GM18907 (cell line): ENCODE data around the gene SPEF1.

Source experiments
- ATAC-seq: cut with Tn5 transposase; IDR thresholded peaks from one replicate; pipeline ENCODE4 v1.9.1; 2021; ENCODE audit warnings: mild to moderate bottlenecking, moderate library complexity; ENCODE audit not compliant: unreplicated experiment

Gene SPEF1

DNA sequence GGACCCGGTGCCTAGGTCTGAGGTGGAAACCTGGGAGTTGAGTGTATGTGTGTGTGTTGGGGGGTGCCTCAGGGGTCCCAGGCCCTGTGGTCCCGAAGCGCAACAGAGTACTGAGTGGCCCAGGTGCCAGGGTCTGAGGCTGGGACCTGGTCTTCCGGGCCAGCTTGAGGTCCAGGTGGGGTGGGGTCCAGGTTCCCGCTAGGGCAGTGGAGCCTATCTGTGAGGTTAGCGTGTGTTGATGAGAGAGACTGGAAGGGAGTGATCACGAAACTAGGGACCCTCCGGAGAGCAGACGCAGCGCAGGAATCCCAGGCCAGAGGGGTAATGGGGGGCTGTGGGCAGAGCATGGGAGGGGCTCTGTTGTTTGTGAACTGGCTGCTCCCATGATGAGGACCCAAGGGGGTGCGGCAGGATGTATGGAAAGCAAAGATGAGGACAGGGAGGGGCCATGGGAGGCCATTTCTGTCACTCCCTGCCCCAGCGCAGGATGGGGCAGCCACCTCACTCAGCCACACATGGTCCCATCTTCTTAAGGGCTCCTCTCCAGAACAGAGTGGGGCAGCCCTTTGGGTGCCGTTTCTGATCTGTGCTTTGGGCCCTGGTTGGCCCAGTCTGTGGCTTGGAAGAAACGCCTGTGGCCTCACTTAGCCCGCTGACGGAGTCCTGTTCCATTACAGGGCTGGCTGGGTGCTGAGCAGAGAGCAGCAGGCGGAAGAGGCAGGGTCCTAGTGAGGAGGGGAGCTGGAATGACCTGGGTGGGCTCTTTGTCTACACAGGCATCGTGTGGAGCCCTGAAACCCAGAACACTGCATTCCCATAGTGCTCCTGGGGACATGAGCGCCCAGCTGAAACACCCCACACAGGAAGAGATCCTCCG, 47.9 kb downstream of the SPEF1 start:
- no peak for ATAC-seq

DNA sequence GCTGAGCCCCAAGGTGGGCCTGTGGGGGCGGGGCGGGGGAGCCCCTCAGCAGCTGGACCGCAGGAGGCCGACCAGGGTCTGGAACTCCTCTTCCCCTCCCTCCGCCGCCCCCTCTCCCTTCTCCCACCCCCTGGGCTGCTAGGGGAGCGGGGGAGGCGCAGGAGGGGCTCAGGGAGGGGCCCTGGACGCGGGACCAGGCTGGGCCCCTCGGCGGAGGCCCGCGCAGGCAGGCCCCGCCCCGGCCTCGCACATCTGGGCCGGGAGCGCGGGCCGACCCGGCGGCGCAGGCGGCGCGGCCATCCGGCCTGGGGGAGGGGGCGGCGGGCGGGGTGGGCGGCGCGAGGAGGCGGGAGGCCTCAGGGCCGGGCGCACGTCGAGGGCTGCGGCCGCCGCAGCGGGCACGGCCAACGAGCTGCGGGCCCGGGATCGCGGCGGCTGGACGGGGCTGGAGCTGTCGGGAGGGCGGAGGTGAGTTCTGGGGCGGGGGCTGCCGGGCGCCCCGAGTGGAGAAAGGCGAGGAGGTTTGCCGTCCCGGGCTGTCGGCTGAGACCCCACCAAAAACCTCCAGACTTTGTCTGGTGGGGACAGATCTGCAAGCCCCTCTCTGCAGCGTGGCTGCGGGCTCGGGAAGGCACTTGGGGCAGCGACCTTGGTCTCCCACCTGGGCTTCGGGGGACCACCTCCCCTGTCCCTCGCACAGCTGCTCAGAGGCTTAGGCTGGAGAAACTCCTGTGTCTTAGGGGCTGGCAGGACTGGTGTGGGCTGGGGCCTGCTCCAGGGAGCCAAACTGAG, 48.7 kb downstream of the SPEF1 start, which contains the start of gene HSPA12B:
TSS of gene HSPA12B (plus strand) at position 359 of the 792 bp plus-strand sequence. CDS start 5,990 bp downstream, outside the sequence.
- ATAC-seq = no peak

DNA sequence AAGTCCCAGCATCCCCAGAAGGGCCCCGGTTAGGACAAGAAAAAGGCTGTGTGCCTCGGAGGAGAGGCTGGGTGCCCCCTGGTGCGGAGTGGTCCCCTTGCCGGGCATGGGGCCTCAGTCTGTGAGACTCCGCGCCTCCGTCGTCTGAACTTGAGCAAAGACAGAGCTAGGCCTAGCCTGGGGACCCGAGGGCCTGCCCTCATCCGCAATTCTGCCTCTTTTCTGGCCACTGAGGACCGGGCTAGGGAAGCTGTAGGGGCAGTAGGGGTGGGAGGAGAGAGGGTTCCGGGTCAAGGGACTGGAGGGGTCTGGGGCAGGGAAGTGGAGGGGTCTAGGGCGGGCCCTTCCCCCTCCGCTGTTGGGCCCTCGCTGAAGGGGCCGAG, 49.3 kb downstream of the SPEF1 start:
- no peak for ATAC-seq

DNA sequence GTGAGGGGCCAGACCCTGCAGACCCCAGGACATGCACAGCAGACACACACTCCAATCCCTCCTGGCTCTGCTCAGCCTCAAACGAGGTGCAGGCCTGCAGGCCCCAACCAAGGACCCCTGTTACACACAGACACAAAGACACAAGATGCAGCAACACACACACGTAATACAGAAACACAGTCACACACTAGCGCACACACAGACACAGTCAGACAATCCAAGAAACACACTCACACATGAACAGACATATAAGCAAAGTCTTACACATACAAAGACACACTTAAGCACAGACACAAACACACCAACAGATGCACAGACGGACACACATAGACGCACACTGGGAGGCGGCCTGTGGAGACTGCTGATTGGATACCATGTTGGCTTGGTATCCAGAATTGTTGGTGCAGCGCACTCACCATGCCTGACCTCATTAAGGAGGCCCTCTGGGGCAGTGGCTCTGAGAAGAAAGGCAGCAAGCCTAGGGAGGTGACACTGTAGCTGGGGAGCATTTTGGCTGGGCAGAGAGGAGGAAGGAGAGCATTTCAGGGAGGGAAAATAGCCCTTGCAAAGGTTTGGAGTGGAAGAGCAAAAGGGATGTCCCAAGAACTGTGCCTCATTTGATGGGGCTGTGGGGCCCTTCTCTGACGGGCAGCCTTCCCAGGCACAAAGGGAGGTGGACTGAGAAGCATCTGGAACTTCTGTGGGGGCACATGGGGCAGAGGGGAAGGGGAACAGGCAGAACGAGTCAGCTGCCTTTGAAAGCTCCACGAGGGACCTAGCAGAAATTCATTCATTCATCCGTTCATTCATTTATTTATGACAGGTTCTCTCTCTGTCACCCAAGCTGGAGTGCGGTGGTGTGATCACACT, 50.2 kb downstream of the SPEF1 start:
- ATAC-seq = no peak

DNA sequence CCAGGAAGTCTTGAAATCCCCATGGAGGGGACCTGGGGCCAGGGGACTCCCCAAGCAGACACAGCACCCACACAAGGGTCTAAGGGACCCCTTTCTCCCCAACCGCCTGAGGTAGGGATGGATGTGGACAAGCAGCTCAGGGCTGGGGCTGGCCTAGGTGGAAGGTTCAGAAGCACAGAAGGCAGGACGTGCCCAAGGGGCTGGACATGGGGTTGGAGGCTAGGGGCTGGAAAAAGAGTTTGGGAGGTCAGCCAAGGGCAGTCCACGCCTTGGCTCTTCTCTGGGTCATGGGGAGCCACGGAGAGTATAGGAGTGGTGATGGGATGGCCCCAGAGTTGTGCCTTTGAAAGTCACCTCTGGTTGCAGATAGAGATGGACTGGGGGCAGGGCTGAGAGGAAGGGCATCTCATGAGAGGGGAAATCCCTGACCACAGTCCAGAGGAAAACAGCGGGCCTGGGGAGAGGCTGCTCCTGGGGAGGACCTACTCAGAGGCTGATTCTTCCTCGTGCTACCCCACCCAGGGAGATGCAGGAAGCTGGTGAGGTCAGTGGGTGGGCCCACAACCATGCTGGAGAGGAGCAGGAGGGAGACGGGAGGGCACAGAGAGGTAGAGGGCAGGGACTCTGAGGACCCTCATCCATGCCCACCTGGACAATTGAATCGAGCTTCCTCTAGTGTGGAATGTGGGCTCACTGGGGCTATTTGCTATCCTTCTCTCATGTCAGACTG, 51.3 kb downstream of the SPEF1 start:
- ATAC-seq = no peak

DNA sequence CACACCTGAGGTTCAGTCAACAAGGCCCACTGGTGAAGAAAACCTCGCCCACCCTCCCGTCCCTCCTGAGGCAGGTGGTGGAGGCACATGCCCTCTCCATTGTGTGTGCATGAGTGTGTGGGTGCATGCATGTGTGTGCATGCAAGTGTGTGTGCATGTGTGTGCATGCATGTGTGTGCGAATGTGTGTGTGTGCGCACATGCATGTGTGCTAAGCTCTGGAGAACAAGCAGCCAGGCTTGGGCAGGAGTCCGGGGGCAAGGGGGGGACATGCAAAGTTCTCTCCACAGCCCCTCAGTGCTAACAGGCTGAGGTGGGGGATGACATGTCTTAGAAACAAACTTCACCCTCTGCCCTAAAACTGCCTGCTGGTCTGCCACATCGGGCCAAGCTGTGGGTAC, 51.9 kb downstream of the SPEF1 start:
- no peak for ATAC-seq

DNA sequence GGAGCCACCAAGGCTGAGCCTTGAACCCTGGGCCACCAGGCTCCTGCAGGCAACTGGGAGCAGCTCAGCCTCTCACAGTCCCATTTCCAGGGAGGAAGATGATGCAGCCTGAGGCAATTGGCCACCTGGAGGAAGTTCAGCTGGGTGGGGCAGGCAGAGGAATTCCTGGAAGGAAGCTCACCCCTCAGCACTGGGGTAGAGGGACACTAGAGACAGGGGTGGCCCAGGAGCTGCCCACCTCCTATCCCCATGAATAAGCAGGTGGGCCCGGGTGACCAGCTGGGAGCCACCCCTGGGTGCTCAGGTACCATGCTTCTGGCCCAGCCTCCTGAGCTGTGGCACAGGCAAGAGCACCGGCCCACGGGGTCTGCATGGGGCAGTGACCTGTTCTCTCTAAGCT, 52.4 kb downstream of the SPEF1 start:
- no peak for ATAC-seq

DNA sequence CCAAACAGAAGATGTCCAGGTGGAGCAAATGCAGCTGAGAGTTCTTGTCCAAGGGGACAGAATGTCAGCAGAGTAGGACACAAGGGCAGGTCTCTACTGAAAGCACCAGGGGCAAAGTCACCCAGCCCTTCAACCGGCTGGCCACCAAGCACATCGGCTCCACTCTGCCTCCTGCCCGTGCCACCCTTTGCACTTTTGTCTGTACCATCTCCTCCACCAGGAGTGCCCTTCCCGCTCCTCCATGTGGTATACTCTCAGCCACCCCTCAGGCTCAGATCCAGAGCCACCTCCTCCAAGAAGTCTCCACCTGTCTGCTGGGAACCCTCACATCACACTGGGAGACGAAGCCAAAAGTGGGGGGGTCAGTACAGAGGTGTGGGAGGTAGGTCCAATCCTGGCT, 52.9 kb downstream of the SPEF1 start:
- ATAC-seq = no peak
